Measurements from ENCODE around the gene KISS1R.

- TF ChIP-seq REST (tag by site-specific recombination; IDR thresholded peaks at IDR 0.05) (no peak), ZBTB1 (tag by site-specific recombination; IDR thresholded peaks at IDR 0.05) (no peak), CTCF (tag by site-specific recombination; IDR thresholded peaks at IDR 0.05) (no peak), ZNF133 (tag by site-specific recombination; IDR thresholded peaks at IDR 0.05) (no peak), YY1 (tag by site-specific recombination; IDR thresholded peaks at IDR 0.05) (no peak), PBX3 (CRISPR knock-in tag; IDR thresholded peaks at IDR 0.05) (no peak), SP7 (tag by site-specific recombination; IDR thresholded peaks at IDR 0.05) (no peak), WT1 (tag by site-specific recombination; IDR thresholded peaks at IDR 0.05) (no peak)
These were observed 35.0 kb downstream of the KISS1R start for GRCh38 chr19:952049-952679.

Measured in HEK293 (cell line).